ENCODE data around the gene MFF.
"Not testable (repeated sequence)": the region's sequence is repeated elsewhere in the genome, so short reads cannot be mapped to it uniquely, and the experiment has no call there.

The MFF gene

GRCh38 chr2:227382241-227382835 lies 57.3 kb downstream of the MFF start:
- not testable (repeated sequence) for DNase-seq

GRCh38 chr2:227383686-227384085 lies 58.6 kb downstream of the MFF start:
- no peak for DNase-seq

GRCh38 chr2:227386630-227387029 lies 61.6 kb downstream of the MFF start:
- DNase-seq: no peak

GRCh38 chr2:227387583-227387982 lies 62.5 kb downstream of the MFF start, which contains the start of gene SCYGR1:
Gene SCYGR1 (minus strand): TSS chr2:227387949. CDS start chr2:227387949, 0 bp downstream.
- not testable (repeated sequence) for DNase-seq

GRCh38 chr2:227388537-227389011 lies 63.5 kb downstream of the MFF start:
- DNase-seq: no peak

GRCh38 chr2:227389231-227389630 lies 64.2 kb downstream of the MFF start:
- no peak for DNase-seq

GRCh38 chr2:227389661-227390060 lies 64.6 kb downstream of the MFF start:
- DNase-seq: no peak

GRCh38 chr2:227390468-227391256 lies 65.6 kb downstream of the MFF start:
- no peak for DNase-seq

GRCh38 chr2:227394401-227394800 lies 69.3 kb downstream of the MFF start:
- DNase-seq: no peak

- DNase-seq: no peak
Measured at GRCh38 chr2:227395556-227395955, 70.5 kb downstream of the MFF start.

- no peak for DNase-seq
Measured at GRCh38 chr2:227397562-227397961, 72.5 kb downstream of the MFF start.

- DNase-seq: no peak
Measured at GRCh38 chr2:227398684-227399670, 73.9 kb downstream of the MFF start.

GRCh38 chr2:227401550-227401949 lies 76.5 kb downstream of the MFF start:
- DNase-seq: no peak

- DNase-seq: no peak
Measured at GRCh38 chr2:227402321-227402720, 77.3 kb downstream of the MFF start.

- DNase-seq: no peak
Measured at GRCh38 chr2:227402959-227403358, 77.9 kb downstream of the MFF start.

GRCh38 chr2:227404585-227405271 lies 79.7 kb downstream of the MFF start:
- DNase-seq: no peak

GRCh38 chr2:227406177-227407031 lies 81.4 kb downstream of the MFF start:
- peak in 1 of 2 experiments; percentile 4 for DNase-seq

Measured in NCI-H187 (cell line).